Sciatic nerve (tissue), 2 donors: ENCODE measurements around the gene HERC3. TPM values are rescaled to one million over a fixed set of nuclear protein-coding genes. Genes with fewer than 3 reads are reported as not detected.

Source experiments
- ATAC-seq: fragments of 200-7000 bp; cut with Tn5 transposase; one replicate; pipeline ENCODE4 v1.9.1; 2020; ENCODE audit warnings: mild to moderate bottlenecking, moderate library complexity
- DNase-seq: peaks from one replicate; pipeline ENCODE4 v3.0.0-alpha.2; 2020; ENCODE audit warnings: low spot score
- intact Hi-C: fragments of 100-400 bp; cut with DNase I; formaldehyde crosslinking; loops from one replicate; pipeline ENCODE4 v1.14.2; 2022
- total RNA-seq: library from RNA; stranded (reverse); fragmentation: NEBNext Ultra II Directional; extraction: Animal tissue kit (Norgen Biotek cat#: 25700); gene quantifications from one replicate; pipeline ENCODE4 v1.2.1, GENCODE V29; 2021
- donor health status: DM: no; HTN: no; CAD: no.
- donor health status: DM: no; HTN: no; CAD: no.

The HERC3 gene
- total RNA-seq, result 46.5 TPM

DNA sequence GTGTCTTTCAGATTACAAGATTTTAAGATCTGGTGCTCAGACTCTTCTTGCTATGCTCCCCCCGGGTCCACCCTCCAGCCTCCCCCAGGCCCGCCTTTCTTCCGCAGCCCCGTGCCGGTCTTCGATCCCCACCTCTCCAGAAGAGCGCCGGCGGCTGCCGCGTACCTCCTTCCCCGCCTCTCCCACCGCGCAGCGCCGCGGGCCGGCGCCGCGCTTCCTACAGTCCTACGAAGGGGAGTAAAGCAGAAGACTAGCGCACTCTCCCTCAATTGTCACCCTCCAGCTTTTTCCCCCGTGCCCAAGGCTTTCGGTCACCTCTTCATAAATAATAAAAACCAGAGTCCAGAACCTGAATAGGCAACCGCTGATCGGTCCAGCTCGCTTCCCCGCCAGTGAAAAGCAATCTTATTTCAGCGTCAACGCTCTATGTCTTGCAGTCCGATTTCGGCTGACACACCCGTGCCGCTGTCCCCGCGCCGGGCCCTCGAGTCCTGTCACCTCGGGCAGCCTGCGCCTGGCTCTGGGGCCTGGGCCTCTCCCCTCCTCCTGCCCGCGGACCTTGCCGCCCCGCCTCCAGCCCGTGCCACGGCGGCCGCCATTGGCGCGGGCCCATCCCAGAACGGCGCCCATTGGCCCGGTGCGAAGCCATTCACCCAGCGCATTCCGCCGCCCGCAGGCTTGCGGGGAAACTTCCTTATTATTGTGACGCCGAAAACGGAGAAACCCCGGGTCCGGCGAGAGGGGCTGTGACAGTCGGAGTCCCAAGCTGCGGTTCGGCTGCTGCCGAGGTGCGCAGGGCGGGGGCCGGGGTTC, at the start of gene HERC3:
Gene HERC3, plus strand, starts transcription at position 694 of the 813 bp plus-strand sequence. CDS start 13,344 bp downstream, outside the sequence.
- intact Hi-C loops, result no loop called here
- peak; percentile 94 for DNase-seq
- peak; percentile 99 for ATAC-seq

DNA sequence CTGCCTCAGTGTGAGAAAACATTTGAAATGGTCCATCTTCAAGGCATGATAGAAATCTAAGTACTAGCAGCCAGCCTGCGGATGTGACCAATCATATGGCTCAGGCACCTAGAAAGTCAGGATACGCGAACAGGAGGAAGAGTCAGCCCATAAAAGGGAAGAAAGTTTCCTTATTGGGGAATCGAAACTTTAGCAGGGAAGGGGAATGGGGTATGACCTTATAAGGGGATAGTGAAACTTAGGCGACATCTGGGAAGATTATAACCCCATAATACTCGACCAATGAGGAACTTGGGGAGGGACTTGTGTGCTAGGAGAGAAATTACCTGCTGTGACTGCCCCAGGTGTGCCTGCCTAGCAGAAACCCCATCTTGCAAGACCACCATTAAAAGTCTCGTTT, 42.5 kb upstream of the HERC3 start:
- ATAC-seq (no peak), DNase-seq (no peak)
- intact Hi-C loops, result no loop called here

DNA sequence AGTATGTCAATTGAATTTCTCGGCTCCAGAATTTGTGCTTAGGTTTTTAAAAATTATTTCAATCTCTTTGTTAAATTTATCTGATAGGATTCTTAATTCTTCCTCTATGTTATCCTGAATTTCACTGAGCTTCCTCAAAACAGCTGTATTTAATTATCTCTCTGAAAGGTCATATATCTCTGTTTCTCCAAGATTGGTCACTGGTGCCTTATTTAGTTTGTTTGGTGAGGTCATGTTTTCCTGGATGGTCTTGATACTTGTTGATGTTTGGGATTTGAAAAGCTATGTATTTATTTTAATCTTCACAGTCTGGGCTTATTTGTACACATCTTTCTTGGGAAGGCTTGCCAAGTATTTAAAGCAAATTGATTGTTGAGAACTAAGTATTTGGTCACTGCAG, 24.7 kb upstream of the HERC3 start:
- intact Hi-C loops, result no loop called here
- DNase-seq, result no peak

DNA sequence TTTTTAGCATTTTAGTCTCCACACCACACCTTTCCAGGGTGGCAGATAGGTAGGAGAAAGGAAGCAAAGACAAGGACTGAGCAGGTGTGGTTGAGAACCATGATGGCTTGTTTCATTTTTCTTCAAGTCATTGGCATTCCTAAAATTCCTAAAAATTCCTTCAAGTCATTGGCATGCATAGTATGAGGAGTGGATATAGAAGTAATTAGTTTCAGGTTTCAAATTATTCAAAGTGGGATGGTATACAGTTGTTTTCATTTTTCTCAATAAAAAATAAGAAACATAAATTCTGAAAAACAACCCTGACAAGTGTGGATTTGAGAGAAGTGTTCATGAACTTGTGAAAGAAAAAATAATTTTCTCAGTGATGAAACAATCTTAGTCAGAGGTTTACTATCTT, 22.3 kb upstream of the HERC3 start:
- no peak for DNase-seq
- intact Hi-C loops, result no loop called here

More for the DNA sequence above, 24.7 kb upstream of the HERC3 start:
- no peak for ATAC-seq

DNA sequence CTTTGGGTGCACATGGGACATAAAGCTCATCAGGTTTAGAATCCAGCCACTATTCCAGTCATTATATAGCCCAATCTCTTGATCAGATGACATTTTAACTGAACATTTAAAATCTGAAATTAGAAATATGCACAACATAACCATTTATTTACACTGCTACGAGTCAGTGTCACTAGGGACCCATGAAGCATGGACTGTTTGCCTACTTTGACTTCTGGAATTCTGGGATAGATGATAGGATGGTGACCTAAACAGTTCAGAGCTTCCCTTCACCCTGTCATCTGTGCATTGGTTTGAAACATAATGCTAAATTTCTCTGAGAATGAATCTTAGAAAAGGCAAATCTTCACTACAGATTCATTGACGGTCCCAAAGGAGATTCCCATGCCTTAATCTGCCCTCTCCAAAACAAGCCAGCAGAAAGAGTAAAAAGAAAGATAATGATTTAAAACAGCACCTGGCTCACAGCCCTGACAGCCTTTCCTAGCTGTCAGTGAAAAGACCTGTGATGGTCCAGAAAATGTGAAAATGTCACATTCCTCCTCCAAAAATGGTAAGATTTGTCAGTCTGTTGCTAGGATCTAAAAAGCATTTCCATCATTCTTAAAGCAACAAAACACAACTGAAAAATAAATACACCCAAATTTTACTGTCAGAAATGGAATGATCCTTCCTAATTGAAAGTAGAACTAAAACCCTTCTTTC, 18.9 kb upstream of the HERC3 start:
- no peak for ATAC-seq
- intact Hi-C loops, result no loop called here
- DNase-seq, result no peak

More for the DNA sequence above, 22.3 kb upstream of the HERC3 start:
- ATAC-seq, result no peak

DNA sequence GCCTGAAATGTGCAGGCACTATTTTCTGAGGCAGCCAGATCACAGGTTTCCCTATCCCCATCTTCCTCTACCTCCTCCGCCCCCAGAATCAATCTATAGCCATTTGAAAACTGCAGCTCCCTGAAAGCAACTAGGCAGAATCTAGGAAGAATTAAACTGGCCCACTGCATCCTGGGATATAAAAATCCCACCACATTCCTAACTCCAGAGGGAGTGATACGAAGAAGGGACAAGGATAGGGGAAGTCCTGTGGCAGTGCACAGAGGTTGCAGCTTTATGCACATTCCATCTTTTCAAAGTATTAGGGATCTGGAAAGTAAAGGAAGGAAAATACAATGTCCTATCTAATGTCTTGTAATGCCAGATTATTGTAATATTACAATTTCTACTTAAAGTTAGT, 18.3 kb upstream of the HERC3 start:
- peak; percentile 39 for ATAC-seq

DNA sequence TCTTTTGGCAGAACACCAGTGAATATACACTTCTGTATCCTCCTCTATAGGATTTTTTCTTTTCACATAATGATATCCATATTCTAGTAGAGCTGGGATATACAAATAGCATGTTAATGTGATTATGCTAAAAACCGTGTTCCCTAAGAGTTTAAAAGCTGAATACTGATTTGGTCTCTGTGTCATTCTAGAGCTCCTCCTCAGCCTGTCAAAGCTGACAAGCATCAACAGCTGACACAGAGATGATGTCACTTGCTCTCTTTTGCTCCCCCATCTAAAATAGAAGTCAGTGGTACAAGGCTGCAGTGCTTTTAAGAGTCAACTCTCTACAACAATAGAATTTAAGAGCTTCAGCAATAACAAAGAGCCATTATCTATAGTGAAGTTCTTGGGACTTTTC, 17.1 kb upstream of the HERC3 start:
- DNase-seq, result no peak
- intact Hi-C loops, result no loop called here
- ATAC-seq, result no peak

More for the DNA sequence above, 18.3 kb upstream of the HERC3 start:
- intact Hi-C loops, result no loop called here
- DNase-seq, result no peak

DNA sequence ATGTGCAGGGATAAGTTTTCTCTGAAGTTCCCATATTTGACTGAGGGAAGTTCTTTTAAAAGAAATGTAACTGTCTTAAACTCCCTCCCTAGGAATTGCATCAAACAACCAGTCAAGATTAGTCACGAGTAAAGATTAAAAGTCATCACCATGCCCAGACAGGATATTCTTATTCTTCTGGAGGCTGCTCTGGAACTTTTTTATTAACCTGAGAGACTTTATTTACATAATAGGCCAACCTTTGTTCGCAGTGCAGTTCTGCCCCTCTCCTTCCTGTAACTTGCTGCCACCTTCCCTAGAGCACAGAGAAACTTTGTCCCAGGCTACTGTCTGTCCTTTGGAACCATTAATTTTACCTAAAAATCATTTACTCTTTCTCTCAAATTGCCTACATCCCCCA, 9.8 kb upstream of the HERC3 start:
- no peak for ATAC-seq
- intact Hi-C loops, result no loop called here
- no peak for DNase-seq

DNA sequence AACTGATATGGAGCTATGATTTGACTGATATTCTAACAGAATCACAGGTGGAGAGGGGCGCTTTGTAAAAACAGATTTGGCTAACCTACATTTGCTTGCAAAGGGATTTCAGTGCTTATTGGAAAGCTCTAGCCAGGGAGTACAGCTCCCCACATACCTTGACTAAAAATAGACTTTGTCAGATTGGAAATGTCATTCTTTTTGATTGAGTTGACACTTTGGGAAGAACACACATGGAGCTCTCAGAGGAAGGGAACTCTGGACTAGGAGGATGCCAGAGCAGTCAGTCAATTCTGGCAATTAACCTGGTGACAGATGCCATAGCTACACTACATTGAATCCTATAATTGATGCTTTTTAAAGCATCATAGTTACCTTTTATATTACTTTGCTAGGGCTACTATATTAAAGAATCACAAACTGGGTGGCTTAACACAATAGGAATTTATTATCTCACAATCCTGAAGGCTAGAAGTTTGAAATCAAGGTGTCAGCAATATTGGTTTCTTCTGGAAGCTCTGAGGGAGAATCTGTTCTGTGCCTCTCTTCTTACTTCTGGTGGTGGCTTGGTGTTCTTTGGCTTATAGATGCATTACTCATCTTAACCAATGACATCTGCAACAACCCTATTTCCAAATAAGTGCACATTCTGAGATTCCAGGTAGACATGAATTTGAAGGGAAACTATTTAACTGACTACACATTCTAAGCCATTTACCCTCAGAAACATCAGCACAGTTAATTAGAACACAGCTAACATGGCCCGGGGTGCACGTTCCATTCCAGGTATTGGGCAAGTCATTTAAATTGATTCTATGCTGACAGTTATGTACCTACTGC, 8.4 kb upstream of the HERC3 start:
- intact Hi-C loops, result no loop called here
- no peak for ATAC-seq
- no peak for DNase-seq

DNA sequence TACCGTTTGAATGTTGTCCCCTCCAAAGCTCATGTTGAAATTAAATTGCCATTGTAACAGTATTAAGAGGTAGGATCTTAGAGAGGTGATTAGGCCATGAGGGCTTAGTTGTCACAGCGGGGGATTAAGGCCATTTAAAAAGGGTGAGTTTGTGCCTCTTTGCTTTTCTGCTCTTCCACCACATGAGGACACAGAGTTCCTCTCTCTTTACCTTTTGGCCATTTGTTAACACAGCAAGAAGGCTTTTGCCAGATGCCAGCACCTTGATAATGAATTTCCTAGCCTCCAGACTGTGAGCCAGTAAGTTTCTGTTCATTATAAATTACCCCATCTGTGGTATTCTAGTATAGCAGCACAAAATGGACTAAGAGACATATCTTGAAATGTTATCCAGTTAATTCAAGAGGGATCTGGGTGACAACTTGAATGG, 7.8 kb upstream of the HERC3 start:
- intact Hi-C loops, result no loop called here
- ATAC-seq (no peak), DNase-seq (no peak)

DNA sequence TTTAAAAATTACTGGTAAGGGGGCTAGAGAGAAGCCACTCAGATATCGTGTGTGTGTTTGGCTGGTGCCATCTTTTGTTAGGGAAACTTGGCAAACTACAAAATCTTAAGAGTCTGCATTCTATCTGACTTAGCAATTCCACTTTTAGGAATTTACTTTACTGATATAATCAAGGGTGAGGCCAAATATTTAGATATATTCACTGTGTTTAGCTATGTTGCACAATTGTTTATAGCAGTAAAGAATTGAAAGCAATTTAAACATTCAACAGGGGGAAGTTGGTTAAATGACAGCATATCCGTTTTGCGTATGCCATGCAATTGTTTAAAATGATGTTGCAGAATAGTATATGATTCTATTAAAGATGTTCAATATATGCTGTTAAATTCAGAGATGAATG, 6.4 kb upstream of the HERC3 start:
- no peak for DNase-seq
- ATAC-seq, result no peak
- intact Hi-C loops, result no loop called here

DNA sequence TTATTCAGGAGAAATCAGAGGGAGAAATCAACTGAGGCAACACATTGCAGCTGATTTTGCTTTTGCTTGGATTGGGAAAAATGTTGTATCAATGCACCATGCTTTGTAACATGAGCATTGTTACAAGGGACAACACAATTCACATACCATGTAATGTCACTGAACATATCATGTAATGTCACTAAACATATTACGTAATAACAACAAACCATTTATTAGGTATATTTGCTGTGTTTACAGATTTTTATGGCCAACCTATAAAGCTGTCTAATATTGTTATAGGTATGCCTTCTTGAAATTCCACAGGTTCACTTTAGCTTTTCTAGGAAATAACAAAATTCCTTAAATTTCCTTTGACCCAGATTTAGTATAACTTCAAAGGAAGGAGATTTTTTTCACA, 5.0 kb upstream of the HERC3 start:
- no peak for ATAC-seq
- DNase-seq, result no peak
- intact Hi-C loops, result no loop called here

DNA sequence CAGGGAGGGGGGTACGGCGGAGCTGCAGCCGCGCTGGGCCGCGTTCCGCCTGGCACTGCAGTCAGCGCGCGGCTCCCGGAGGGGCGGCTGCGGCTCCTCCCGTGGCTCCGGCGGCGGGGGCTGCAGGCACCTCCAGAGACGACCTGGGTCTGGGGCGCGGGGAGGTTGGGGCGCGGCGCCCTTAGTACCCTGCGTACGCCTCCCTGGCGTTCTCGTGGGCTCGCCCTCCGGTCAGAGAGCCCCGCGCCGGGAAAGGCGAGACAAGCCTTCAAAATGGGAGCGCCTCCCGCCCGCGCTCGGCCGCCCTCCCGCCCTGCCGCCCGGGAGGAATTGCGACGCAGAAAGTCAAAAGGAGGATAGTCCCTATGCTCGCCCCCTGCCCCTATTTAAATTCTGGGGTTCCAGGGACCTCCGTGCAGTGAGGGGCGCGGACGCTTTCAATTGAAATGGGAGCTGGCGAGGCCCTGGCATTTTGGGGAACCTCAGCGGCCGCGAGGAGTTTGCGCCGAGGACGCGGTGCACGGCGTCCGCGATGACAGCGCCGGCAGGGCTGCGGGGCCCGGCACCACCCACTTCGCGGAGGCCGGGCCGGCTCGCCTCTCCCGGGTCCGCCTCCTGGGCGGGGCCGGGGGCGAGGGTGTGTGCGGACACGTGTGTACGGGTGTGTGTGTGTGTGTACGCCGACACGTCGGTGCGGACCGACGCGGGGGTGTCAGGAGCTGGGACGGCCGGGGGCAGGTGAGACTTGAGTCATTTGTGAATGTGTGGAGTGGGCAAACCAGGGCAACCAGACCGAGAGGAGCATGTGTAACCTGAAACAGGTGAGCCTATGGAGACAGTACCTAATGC, 544 bp downstream of the HERC3 start:
- ATAC-seq, result peak; percentile 95
- peak; percentile 83 for DNase-seq
- intact Hi-C loops, result no loop called here

DNA sequence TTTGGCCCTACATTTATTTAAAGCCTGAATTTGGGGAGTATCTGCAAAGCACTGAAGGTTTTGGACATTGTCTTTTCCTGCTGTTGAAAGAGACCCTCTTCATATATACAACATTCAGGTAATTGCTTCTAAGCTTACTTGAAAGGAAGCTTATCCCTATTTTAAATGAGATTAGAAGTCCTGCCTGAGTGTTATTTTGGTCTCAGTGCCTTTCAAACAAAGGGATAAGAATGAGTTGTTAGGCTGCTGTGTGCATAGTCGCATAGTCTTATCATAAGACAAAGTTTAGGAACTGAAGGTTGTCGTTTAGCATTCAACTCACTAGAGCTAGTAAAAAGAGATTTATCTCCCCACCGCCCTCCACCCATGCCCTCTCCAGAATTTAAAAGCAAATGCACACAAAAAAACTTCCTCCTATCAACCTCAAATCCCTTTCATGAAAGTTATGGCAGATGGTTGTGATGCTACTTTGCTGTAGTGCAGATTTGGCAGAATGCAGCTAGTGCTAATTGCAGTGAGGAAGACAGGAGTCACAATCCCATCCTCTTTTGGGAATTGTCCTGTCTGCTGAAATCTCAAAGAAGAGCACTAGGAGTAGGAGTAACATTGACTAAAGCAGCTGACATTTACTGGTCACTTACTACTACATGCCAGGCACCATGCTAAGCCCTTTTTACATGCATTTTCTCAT, 5.8 kb downstream of the HERC3 start:
- intact Hi-C loops, result no loop called here
- DNase-seq, result no peak
- no peak for ATAC-seq

DNA sequence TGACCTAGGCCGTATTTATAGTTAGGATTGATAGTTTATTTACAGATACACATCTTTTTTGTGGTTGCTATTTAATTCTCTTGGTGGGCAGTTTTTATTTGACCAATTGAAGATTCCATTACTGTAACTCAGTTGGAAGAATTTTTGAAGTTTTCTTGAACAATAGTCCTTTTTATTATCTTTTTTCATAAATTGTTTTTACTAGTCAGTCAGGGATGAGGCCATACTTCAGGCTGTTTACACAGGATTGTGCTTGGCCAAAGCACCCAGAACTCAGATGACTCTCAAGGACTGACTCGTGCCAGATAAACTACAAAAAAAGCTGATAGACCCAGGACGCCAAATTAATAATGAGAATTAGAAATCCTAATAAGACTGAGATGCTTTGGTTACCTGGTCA, 7.0 kb downstream of the HERC3 start:
- intact Hi-C loops, result no loop called here
- DNase-seq, result no peak

DNA sequence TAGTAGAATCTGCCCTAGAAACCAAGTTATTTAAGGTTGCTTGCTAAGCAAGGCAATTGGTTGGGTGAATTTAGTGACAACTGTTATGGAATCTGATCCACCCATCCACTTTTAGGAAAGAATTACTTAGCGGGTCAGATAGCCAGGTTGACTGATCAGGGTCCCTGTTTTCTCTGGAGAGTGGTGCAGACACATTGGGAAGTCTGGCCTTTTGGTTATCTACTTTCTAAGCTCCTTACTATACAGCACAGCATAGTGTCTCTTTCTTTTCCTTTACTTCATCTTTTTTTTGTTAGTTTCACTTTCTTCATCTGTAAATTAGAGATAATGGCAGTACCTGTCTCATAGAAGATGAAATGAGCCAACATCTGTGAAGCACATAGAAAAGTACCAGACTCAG, 7.4 kb downstream of the HERC3 start:
- intact Hi-C loops, result no loop called here
- no peak for DNase-seq
- ATAC-seq, result peak; percentile 64

More for the DNA sequence above, 7.0 kb downstream of the HERC3 start:
- peak; percentile 89 for ATAC-seq

DNA sequence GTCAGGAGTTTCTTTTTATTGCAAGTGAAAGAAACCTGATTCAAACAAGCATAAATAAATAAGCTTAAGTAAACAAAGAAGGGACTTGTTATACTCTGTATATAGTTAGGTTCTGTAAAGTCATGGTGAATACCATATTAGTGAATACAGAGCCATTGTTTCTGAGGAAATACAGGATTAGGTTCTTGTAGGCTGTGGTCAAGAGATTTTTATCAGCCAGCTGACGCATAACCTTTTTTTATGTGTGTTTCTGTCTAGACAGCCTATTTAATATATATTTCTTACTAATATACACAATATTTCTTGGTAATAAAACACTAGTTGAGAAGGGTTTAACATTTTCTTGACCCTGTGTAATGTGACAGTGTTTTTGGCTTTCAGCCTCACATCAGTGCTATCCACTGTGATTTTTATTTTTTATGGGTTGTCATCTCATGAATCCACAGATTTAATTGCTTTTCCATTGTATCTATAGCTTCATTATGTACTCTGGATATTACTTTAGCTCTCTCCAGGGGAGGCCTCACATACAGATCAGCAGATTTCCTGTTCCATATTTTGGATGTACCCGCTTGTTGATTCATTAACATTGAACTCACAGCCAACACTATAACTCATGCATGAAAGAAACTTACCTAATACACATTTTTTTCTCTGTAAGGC, 8.0 kb downstream of the HERC3 start:
- intact Hi-C loops, result no loop called here
- ATAC-seq (peak; percentile 34), DNase-seq (no peak)
